Suppressor macrophage (primary cell): ENCODE measurements around the gene DYDC1.
"Not testable (repeated sequence)": the region's sequence is repeated elsewhere in the genome, so short reads cannot be mapped to it uniquely, and the experiment has no call there.

ENCODE experiments used
- DNase-seq, 4 experiments: peaks; one replicate each; pipeline ENCODE4 v3.0.0-alpha.2; 2020 to 2022

DYDC1 gene

DNA sequence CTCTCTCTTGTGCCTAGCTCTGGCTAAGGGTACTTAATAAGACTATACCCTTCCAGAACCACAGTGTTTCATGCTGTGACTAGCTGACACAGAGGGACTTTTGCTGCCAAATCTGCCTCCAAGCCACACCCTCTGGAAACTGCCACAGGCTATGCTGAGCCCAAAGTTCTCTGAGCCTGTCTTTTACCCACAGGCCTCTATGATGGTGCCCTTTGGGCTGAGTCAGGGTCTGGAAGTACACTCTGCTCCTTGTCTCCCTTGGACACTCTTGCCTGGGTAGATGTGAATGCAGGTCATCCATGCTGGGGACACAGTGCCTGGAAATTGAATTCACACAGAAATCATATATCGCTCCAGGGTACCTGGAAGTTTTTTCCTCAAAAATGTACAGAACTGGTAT, 22.6 kb downstream of the DYDC1 start:
- no peak for DNase-seq

DNA sequence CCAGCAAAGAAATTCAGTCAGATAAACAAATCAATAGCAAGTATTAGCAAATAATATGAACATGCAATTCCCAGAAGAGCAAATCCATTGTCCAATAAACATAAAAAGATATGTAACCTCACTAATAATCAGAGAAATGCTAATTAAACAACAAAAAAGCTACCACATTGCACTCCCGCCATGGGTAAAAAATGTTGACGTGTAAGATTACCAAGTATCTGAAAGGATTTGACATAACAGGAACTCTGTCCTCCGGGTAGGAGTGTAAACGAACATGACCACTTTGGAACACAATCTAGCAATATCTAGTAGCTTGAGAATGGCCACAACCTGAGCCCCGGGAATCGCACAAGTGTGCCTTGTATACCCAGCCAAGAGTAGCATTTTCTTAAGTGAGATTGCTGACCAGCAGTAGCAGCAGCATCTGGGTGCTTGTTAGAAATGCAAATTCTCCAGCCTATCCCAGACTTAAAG, 31.6 kb downstream of the DYDC1 start:
- DNase-seq, result no peak

DNA sequence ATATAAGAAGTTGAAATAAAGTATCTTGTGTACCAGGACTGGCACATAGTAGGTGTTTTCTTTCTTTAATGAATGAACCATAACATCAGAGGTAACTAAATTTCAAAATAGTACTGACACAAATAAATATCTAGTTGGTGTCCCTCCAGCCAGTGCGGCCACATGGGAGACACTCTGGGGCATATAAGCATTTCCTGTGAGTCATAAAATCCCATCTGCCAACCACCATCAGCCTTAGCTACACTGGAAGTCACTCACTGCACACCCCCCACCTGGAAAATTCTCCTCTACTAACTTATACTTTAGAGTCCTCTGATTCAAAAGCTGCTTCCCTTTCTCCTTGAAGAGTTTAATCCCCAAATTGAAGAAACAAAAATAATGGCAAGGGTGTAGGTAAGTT, 32.5 kb downstream of the DYDC1 start:
- no peak for DNase-seq

DNA sequence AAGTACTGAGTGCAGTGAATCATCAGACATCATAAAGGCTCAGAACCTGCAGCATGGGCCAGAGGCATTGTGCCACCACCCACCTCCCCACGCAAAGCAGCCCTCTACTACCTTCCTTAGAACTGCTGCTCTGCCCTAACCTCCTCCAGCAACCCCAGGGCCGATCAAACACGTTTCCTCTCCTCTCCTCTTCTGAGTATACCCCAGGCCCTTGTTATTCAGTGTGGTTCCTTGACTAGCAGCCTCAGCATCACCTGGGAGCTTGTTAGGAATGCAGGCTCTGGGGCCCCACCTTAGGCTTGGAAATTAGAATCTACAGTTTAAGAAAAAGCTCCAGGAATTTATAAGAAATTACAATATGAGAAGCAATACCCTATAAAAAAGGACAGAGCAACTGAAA, 33.2 kb downstream of the DYDC1 start:
- DNase-seq, result no peak

DNA sequence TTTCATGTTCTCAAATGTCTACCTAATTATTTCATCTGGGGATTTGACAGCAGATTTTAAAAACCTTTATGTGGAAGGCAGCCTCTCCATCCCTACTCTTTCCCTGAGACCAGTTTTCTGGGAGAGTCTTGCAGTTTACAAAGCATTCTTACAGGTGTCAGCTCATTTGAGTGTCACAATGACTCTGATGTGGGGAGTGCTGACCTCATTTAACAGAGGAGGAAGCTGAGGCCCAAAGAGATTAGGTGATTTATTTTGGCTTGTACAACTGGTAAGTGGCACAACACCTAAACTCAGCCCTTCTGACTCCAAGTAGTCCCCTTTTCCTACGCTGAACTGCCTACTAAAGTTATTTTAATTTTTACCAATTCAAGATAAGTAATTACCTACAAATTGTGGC, 33.8 kb downstream of the DYDC1 start:
- no peak for DNase-seq

- no peak for DNase-seq
These were observed 34.4 kb downstream of the DYDC1 start for GRCh38 chr10:80322158-80322557.

DNA sequence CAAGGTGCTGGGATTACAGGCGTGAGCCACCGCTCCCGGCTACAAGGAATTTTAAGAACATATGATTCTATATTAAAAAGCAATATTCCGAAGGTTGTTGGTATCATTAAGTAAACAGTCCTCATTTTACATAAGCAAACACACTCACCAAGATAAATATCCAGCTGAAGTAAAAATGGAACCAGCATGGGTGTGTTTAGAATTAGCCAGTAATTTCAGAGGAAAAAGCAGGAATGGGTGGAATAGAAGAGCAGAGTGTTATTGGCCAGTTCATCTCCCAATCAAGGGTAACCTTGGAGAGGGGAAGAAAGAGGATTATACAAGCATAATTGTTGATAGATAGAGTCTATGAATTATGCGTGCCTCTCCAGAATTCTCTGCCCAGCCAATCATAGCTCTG, 35.4 kb downstream of the DYDC1 start:
- DNase-seq, result no peak

GRCh38 chr10:80320377-80320776, 36.2 kb downstream of the DYDC1 start:
- DNase-seq, result no peak

DNA sequence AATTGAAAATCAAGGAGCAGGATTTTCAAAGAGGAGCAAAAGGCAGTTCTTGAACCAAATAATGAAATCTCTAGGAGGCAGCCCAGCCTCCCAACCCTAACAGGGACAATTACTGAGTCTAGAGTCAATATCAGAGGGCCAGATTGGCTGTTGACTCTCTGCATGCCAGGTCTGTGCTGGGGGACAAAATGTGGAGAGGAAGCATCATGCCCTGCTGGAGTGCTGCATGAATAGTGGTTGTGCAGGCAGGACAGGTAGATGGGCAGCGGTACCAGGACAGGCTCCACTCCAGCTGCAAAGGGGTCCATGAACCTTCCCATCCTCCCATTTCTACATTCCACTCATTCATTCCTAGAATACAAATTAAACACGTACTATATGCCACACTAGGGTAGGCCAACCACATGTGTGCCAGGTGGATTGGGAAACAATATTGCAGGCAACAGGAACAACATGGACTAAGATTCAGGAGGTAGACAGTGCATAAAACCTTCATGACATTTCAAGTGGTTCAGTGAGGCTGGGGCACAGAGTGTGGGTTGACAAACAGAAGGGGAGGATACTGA, 36.7 kb downstream of the DYDC1 start:
- no peak for DNase-seq

DNA sequence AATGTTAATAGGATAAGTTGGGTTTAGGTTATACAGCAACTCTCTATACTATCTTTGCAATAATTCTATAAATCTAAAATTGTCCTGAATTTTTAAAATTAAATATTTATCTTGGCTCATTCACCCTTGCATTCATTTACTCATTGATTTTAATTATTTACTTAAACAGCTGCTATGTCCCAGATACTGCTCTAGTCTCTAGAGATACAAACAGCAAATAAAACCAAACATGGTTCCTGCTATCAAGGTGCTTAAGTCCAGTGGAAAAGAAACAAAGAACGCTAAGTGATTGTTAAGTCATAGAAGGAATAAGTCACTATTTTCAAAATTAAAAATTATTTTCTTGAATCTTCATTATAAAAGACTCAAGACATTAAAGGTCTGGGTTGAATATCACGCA, 37.2 kb downstream of the DYDC1 start:
- no peak for DNase-seq

DNA sequence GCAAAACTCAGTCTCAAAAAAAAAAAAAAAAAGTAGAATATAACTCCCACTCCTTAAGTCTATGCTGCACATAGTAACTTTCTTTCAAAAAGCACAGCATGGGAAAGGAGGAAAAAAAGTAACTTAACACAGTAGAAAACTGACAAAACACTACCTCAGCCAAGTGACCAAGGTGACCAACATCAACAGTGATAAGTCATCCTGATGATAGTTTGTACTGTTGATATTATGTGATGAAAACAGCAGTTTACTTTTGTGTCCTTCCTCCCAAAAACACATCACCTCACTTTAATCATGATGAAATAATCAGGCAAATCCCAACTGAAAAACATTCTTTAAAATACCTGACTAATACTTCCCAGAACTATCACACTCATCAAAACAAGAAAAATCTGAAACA, 37.8 kb downstream of the DYDC1 start:
- DNase-seq, result no peak

DNA sequence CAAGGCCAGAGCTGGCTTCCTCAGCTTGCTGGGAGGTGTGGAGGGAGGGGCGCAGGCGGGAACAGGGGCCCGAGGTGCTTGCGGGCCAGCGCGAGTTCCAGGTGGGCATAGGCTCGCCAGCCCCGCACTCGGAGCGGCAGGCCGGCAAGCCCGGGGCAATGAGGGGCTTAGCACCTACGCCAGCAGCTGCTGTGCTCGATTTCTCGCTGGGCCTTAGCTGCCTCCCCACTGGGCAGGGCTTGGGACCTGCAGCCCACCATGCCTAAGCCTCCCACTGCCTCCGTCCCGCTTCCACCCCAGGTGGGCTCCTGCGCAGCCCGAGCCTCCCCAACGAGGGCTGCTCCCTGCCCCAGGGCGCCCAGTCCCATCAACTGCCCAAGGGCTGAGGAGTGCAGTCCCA, 41.2 kb downstream of the DYDC1 start:
- DNase-seq, result no peak

- no peak for DNase-seq
These were observed 43.0 kb downstream of the DYDC1 start for GRCh38 chr10:80313523-80313922.

GRCh38 chr10:80305989-80306388, 50.6 kb downstream of the DYDC1 start:
- DNase-seq, result not testable (repeated sequence)

DNA sequence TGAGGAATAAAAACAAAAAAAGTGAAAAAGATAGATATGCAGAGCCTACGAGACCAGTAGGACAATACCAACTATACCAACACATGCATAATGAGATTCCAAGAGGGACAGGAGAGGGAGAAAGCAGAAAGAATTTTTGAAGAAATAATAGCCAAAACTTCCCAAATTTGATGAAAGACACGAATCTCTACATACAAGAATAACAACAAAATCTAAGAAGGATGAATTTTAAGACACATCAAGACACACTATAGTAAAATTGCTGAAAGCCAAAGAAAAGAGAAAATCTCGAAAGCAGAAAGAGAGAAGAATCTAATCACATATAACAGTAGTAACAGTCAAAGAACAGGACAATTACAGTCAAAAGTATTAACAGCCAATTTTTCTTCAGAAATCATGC, 59.6 kb downstream of the DYDC1 start:
- no peak for DNase-seq

DNA sequence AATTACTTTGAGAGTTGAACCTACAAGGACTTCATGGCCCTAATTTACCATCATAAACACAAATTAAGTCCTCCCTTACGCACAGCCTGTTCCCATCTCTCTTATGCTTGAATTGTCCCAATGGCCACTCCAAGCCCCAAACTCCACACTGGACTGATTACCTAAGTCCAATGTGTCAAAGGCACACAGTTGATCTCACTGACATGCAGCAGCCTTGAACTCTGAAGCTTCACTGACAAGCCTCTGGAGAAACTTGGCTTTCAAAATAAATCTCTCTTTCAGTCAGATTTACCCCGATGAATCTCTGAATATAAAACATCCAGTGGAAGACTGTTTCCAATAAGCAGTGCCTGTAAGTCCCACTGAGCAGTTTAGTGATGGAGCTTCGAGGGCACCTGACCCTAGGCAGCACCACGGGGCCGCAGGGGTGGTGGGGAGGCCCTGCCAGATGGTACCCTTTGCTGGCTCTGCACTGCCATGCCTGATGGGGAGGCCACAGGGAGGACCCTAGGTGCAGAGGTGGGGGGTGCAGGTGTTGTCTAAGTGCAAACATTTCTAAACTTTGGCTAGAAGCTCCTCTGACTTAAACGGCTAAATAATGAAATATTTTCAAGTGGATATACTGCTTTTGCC, 63.8 kb downstream of the DYDC1 start:
- no peak for DNase-seq

GRCh38 chr10:80290474-80291220, 65.9 kb downstream of the DYDC1 start:
- DNase-seq, result no peak

DNA sequence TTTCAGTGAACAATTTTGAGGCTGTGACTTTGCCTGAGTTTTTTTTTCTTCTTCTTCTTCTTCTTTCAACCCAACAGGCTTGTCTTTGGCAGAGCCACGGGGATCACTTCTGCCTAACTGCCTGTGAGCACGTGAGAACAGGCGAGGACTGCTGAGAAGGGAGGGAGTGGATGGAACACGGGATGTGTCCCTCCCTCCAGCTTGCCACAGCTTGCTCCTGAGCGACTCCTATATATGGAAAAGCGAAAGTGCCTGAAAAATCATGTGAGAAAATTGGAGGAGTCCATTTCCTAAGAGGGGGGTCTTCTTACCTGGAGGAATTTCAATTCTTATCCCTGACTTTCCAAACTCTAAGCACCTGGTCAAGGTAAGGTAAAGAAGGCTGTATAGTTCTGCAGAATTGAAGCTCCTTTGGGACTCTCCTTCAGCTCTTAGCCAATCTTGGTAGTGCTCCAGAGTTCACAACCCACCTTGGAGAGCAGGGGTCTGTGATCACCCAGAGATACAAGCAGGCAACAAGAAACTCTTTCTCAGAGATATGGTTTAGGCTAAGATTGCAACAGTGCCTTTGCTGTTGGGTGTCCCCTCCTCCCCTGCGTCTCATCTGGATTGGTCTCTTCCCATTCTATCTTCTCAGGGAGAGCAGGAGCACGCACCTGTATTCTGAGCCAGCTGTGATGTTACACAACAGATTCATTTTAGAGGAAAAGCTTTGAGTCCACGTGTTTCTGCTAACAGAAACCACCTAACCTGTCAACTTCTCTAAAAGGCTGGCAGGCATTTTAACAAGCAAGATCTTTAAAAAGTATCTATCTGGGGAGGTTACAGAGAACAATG, 66.9 kb downstream of the DYDC1 start, which contains the start of gene MAT1A:
Gene MAT1A (minus strand): TSS at position 208 of the 837 bp plus-strand sequence. CDS start 235 bp downstream, outside the sequence.
- DNase-seq, result peak; percentile 21 to 52 (median 48)

DNA sequence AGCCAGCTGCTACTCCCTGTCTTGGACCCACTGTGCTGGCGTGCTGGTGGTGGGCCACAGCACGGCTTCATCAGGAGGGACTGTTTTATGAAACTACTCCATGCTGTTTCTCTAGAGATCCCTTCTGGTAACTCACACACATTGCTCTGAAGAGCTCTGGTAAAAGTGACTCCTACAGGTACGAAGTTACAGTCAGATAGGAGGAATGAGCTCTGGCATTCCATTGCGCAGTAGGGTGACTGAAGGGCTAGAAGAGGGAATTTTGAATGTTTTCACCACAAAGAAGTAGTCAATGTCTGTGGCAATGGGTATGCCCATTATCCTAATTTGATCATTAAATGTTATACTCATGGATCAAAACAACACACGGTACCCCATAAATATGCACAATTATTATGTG, 67.7 kb downstream of the DYDC1 start:
- DNase-seq, result no peak
